ENCODE data around the gene MRLN.

DNA sequence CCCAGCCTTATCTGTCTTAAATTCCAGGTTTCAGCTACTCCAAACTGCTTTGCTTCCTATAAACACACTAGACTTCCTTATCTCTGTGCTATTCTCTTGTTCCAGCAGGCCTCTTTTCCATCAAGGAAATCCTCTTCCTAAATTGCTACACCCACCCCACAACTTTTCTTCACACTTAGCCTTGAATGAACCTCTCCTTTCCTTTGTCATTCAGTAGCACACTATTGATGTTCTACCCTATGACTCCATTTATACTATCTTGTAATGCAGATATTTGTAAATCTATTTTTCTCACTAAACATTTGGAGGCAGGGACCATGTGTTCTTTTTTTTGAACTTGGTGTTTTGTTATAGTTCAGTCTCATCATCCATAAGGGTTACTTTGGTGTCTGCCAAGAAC lies 47.3 kb downstream of the MRLN start:
- TF ChIP-seq, protein P1, sequence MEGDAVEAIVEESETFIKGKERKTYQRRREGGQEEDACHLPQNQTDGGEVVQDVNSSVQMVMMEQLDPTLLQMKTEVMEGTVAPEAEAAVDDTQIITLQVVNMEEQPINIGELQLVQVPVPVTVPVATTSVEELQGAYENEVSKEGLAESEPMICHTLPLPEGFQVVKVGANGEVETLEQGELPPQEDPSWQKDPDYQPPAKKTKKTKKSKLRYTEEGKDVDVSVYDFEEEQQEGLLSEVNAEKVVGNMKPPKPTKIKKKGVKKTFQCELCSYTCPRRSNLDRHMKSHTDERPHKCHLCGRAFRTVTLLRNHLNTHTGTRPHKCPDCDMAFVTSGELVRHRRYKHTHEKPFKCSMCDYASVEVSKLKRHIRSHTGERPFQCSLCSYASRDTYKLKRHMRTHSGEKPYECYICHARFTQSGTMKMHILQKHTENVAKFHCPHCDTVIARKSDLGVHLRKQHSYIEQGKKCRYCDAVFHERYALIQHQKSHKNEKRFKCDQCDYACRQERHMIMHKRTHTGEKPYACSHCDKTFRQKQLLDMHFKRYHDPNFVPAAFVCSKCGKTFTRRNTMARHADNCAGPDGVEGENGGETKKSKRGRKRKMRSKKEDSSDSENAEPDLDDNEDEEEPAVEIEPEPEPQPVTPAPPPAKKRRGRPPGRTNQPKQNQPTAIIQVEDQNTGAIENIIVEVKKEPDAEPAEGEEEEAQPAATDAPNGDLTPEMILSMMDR (IDR thresholded peaks at IDR 0.05; ENCODE audit: low read depth, low read length), result no peak
- no peak for TF ChIP-seq EZH2phosphoT487 (IDR thresholded peaks at IDR 0.05; ENCODE audit: low read depth)

All from OCI-LY3 (cell line).